Activated CD8-positive, alpha-beta memory T cell treated with anti-CD3 and anti-CD28 coated beads for 36 hours (primary cell): ENCODE data around the gene NRXN3. TPM values are rescaled to one million over a fixed set of nuclear protein-coding genes. Genes with fewer than 3 reads are reported as not detected.

Source experiments
- CTCF ChIA-PET: fragments of 350-600 bp; sonication (Branson Sonifier 250); formaldehyde crosslinking; loops from one replicate; lab custom pipeline; 2021; ENCODE audit warnings: antibody characterized with exemption; lab: Charles Lee
- POLR2A ChIA-PET: fragments of 350-600 bp; sonication (Branson Sonifier 250); formaldehyde crosslinking; loops from one replicate; lab custom pipeline; 2021; ENCODE audit warnings: antibody characterized with exemption; lab: Charles Lee
- total RNA-seq, 2 experiments: library from RNA; stranded (reverse); gene quantifications; one replicate each; pipeline ENCODE4 v1.2.3, GENCODE V29; 2021

NRXN3 gene
- total RNA-seq, 2 experiments from 2014 or later: not detected

- ChIA-PET POLR2A (no interaction called here), CTCF (no interaction called here)
Observed at GRCh38 chr14:79658769-79659168, 1488.6 kb downstream of the NRXN3 start.

- CTCF ChIA-PET: no interaction called here
- POLR2A ChIA-PET: no interaction called here
Observed at GRCh38 chr14:79660053-79660939, 1490.1 kb downstream of the NRXN3 start.

- CTCF ChIA-PET: no interaction called here
- POLR2A ChIA-PET: no interaction called here
Observed at GRCh38 chr14:79661752-79662151, 1491.6 kb downstream of the NRXN3 start.

GRCh38 chr14:79663453-79663852 lies 1493.3 kb downstream of the NRXN3 start:
- CTCF ChIA-PET: no interaction called here
- POLR2A ChIA-PET: no interaction called here

GRCh38 chr14:79665556-79665955 lies 1495.4 kb downstream of the NRXN3 start:
- CTCF ChIA-PET: no interaction called here
- POLR2A ChIA-PET: no interaction called here

GRCh38 chr14:79668951-79669350 lies 1498.8 kb downstream of the NRXN3 start:
- ChIA-PET POLR2A (no interaction called here), CTCF (no interaction called here)

GRCh38 chr14:79670811-79671210 lies 1500.6 kb downstream of the NRXN3 start:
- POLR2A ChIA-PET: no interaction called here
- CTCF ChIA-PET: no interaction called here

- POLR2A ChIA-PET: no interaction called here
- CTCF ChIA-PET: no interaction called here
Observed at GRCh38 chr14:79680087-79680486, 1509.9 kb downstream of the NRXN3 start.

- CTCF ChIA-PET: no interaction called here
- POLR2A ChIA-PET: no interaction called here
Observed at GRCh38 chr14:79686196-79686595, 1516.0 kb downstream of the NRXN3 start.

- ChIA-PET POLR2A (no interaction called here), CTCF (no interaction called here)
Observed at GRCh38 chr14:79690960-79691359, 1520.8 kb downstream of the NRXN3 start.

GRCh38 chr14:79693935-79694334 lies 1523.8 kb downstream of the NRXN3 start:
- ChIA-PET CTCF (no interaction called here), POLR2A (no interaction called here)

- CTCF ChIA-PET: no interaction called here
- POLR2A ChIA-PET: no interaction called here
Observed at GRCh38 chr14:79695307-79695706, 1525.1 kb downstream of the NRXN3 start.

GRCh38 chr14:79698298-79698711 lies 1528.1 kb downstream of the NRXN3 start:
- POLR2A ChIA-PET: no interaction called here
- CTCF ChIA-PET: no interaction called here

- POLR2A ChIA-PET: no interaction called here
- CTCF ChIA-PET: no interaction called here
Observed at GRCh38 chr14:79699206-79699605, 1529.0 kb downstream of the NRXN3 start.

- CTCF ChIA-PET: no interaction called here
- POLR2A ChIA-PET: no interaction called here
Observed at GRCh38 chr14:79701371-79701770, 1531.2 kb downstream of the NRXN3 start.

- POLR2A ChIA-PET: no interaction called here
- CTCF ChIA-PET: no interaction called here
Observed at GRCh38 chr14:79702197-79702596, 1532.0 kb downstream of the NRXN3 start.

GRCh38 chr14:79703209-79703608 lies 1533.0 kb downstream of the NRXN3 start:
- ChIA-PET POLR2A (no interaction called here), CTCF (no interaction called here)

GRCh38 chr14:79704041-79704807 lies 1534.1 kb downstream of the NRXN3 start:
- ChIA-PET CTCF (no interaction called here), POLR2A (no interaction called here)

GRCh38 chr14:79705126-79705894 lies 1535.1 kb downstream of the NRXN3 start:
- CTCF ChIA-PET: no interaction called here
- POLR2A ChIA-PET: no interaction called here

- ChIA-PET POLR2A (no interaction called here), CTCF (no interaction called here)
Observed at GRCh38 chr14:79706382-79706781, 1536.2 kb downstream of the NRXN3 start.
